GM18951 (cell line): ENCODE data around the gene DHCR7.

ENCODE experiments used
- POLR2A ChIP-seq: IDR thresholded peaks from 4 replicates; pipeline ENCODE4 v1.6.1; 2011; ENCODE audit warnings: mild to moderate bottlenecking; ENCODE audit not compliant: insufficient read length, insufficient read depth; ENCODE audit errors: extremely low read depth
- in situ Hi-C: fragments of 300-500 bp; cut with MboI; formaldehyde crosslinking; loops from one replicate; pipeline ENCODE4 v1.12.0; 2022; ENCODE audit warnings: low sequenced_read_pairs, mixed read lengths, inconsistent platforms; ENCODE audit not compliant: unreplicated experiment

DHCR7 gene

GRCh38 chr11:71474141-71474770, 26.1 kb upstream of the DHCR7 start:
- TF ChIP-seq POLR2A, result no peak

GRCh38 chr11:71473793-71474080, 25.5 kb upstream of the DHCR7 start:
- in situ Hi-C loops, result no loop called here

More at GRCh38 chr11:71474141-71474770, 26.1 kb upstream of the DHCR7 start:
- in situ Hi-C loops, result no loop called here

GRCh38 chr11:71472941-71473792, 25.0 kb upstream of the DHCR7 start:
- in situ Hi-C loops, result no loop called here
- TF ChIP-seq POLR2A, result no peak

More at GRCh38 chr11:71473793-71474080, 25.5 kb upstream of the DHCR7 start:
- TF ChIP-seq POLR2A, result no peak

- in situ Hi-C loops, result no loop called here
- TF ChIP-seq POLR2A, result no peak
Observed at GRCh38 chr11:71472357-71472885, 24.2 kb upstream of the DHCR7 start.

- TF ChIP-seq POLR2A, result no peak
- in situ Hi-C loops, result no loop called here
Observed at GRCh38 chr11:71470946-71471345, 22.8 kb upstream of the DHCR7 start.

- no peak for TF ChIP-seq POLR2A
- in situ Hi-C loops, result no loop called here
Observed at GRCh38 chr11:71467164-71467563, 19.0 kb upstream of the DHCR7 start.

- in situ Hi-C loops, result no loop called here
- TF ChIP-seq POLR2A, result no peak
Observed at GRCh38 chr11:71466358-71466757, 18.2 kb upstream of the DHCR7 start.

- in situ Hi-C loops, result no loop called here
- TF ChIP-seq POLR2A, result no peak
Observed at GRCh38 chr11:71465054-71465453, 16.9 kb upstream of the DHCR7 start.

- peak; percentile 1 for TF ChIP-seq POLR2A
- in situ Hi-C loops, result no loop called here
Observed at GRCh38 chr11:71463331-71464211, 15.4 kb upstream of the DHCR7 start.

GRCh38 chr11:71462726-71463125, 14.5 kb upstream of the DHCR7 start:
- in situ Hi-C loops, result no loop called here
- TF ChIP-seq POLR2A, result peak; percentile 3

GRCh38 chr11:71461696-71462095, 13.5 kb upstream of the DHCR7 start:
- in situ Hi-C loops, result no loop called here

GRCh38 chr11:71459767-71460320, 11.7 kb upstream of the DHCR7 start:
- in situ Hi-C loops, result no loop called here

More at GRCh38 chr11:71461696-71462095, 13.5 kb upstream of the DHCR7 start:
- no peak for TF ChIP-seq POLR2A

GRCh38 chr11:71459076-71459766, 11.0 kb upstream of the DHCR7 start:
- TF ChIP-seq POLR2A, result no peak
- in situ Hi-C loops, result no loop called here

More at GRCh38 chr11:71459767-71460320, 11.7 kb upstream of the DHCR7 start:
- no peak for TF ChIP-seq POLR2A
